GM12878 (cell line): ENCODE measurements around the gene NDUFS6. TPM values are rescaled to one million over a fixed set of nuclear protein-coding genes. Genes with fewer than 3 reads are reported as not detected.

Source experiments
- ATAC-seq: fragments of 200-7000 bp; cut with Tn5 transposase; 3 replicates; pipeline ENCODE4 v1.9.1; 2020; ENCODE audit warnings: mild to moderate bottlenecking, moderate library complexity
- BruUV-seq: library from RNA; stranded (reverse); fragments of 400-500 nt; replicated peaks from 2 replicates; lab custom pipeline; 2021; lab: Mats Ljungman, UMichigan
- CTCF ChIA-PET: fragments of 300-600 bp; sonication (Branson Sonifier 250); formaldehyde crosslinking; extraction: SDS; loops from one replicate; lab custom pipeline; 2021; ENCODE audit warnings: inconsistent platforms; lab: Yijun Ruan, JAX
- POLR2A ChIA-PET: fragments of 350-600 bp; formaldehyde crosslinking; extraction: SDS; loops from one replicate; lab custom pipeline; 2021; ENCODE audit warnings: inconsistent platforms; lab: Charles Lee
- RAD21 ChIA-PET: fragments of 300-600 bp; sonication (Branson Sonifier 250); formaldehyde crosslinking; loops from one replicate; lab custom pipeline; 2023; ENCODE audit warnings: antibody characterized with exemption; ENCODE audit not compliant: unreplicated experiment; lab: Charles Lee
- SMC1A ChIA-PET: fragments of 300-600 bp; sonication (Branson Sonifier 250); formaldehyde crosslinking; loops from one replicate; lab custom pipeline; 2023; ENCODE audit not compliant: unreplicated experiment, uncharacterized antibody; lab: Charles Lee
- DNase-seq: peaks from one replicate; pipeline ENCODE4 v3.0.0-alpha.2; 2011; ENCODE audit warnings: low read depth, low spot score
- FAIRE-seq: peaks from 3 replicates; lab custom pipeline; 2011; peaks lifted over from hg19 to GRCh38; lab: Jason Lieb, UNC
- H2AFZ ChIP-seq: 2 replicates; pipeline ENCODE4 v1.6.0; 2011; ENCODE audit warnings: low read depth, low read length, control low read depth; ENCODE audit not compliant: control insufficient read depth
- H3K27ac ChIP-seq: 2 replicates; pipeline ENCODE4 v1.5.1; 2011; ENCODE audit warnings: control low read depth; ENCODE audit not compliant: control insufficient read depth, insufficient read depth
- H3K27me3 ChIP-seq, 2 experiments: replicated peaks in 1 of 2; 2 replicates each; pipeline versions ENCODE4 v1.6.0 to v1.6.1; 2011; ENCODE audit warnings: low read length in 1 of 2; ENCODE audit not compliant: control insufficient read depth in 2 of 2, insufficient read depth in 2 of 2
- H3K36me3 ChIP-seq, 2 experiments: 2 replicates each; pipeline ENCODE4 v1.5.1; 2011; ENCODE audit warnings: low read length in 1 of 2; ENCODE audit not compliant: control insufficient read depth in 2 of 2, insufficient read depth in 2 of 2
- H3K4me1 ChIP-seq: 2 replicates; pipeline ENCODE4 v1.6.1; 2011; ENCODE audit warnings: mild to moderate bottlenecking, low read length, moderate library complexity, mixed read lengths; ENCODE audit not compliant: control insufficient read depth, insufficient read depth
- H3K4me2 ChIP-seq: 2 replicates; pipeline ENCODE4 v1.6.0; 2011; ENCODE audit warnings: control low read depth; ENCODE audit not compliant: control insufficient read depth, insufficient read depth
- H3K4me3 ChIP-seq: fragments of 200-600 bp; sonication (generic); 2 replicates; pipeline ENCODE4 v1.5.1; 2016
- H3K79me2 ChIP-seq: 2 replicates; pipeline ENCODE4 v1.6.0; 2011; ENCODE audit warnings: low read length; ENCODE audit not compliant: control insufficient read depth, insufficient read depth
- H3K9ac ChIP-seq: 2 replicates; pipeline ENCODE4 v1.8.0; 2011; ENCODE audit warnings: low read length, control low read depth, mixed read lengths; ENCODE audit not compliant: control insufficient read depth, insufficient read depth
- H3K9me3 ChIP-seq: replicated peaks from 3 replicates; pipeline ENCODE4 v1.5.1; 2011; ENCODE audit warnings: mild to moderate bottlenecking, low read length; ENCODE audit not compliant: control insufficient read depth, insufficient read depth
- H4K20me1 ChIP-seq: 2 replicates; pipeline ENCODE4 v1.6.0; 2011; ENCODE audit not compliant: control insufficient read depth, insufficient read depth
- ATF2 ChIP-seq: IDR thresholded peaks from 2 replicates; pipeline ENCODE4 v1.6.1; 2012; ENCODE audit warnings: low read length, inconsistent platforms
- CHD4 ChIP-seq: fragments of 200-600 bp; sonication (generic); IDR thresholded peaks from 2 replicates; pipeline ENCODE4 v1.6.1; 2016; ENCODE audit warnings: mild to moderate bottlenecking
- ELK1 ChIP-seq: IDR thresholded peaks from 2 replicates; pipeline ENCODE4 v1.6.1; 2012; ENCODE audit warnings: low read depth, low read length, improper control_type of control experiment
- MYC ChIP-seq: IDR thresholded peaks from 2 replicates; pipeline ENCODE4 v1.6.1; 2011; ENCODE audit warnings: mild to moderate bottlenecking, low read length, moderate library complexity, inconsistent platforms; ENCODE audit not compliant: insufficient read depth, insufficient replicate concordance, insufficient read length, severe bottlenecking
- POLR2A ChIP-seq: IDR thresholded peaks from 2 replicates; pipeline ENCODE4 v1.6.1; 2011; ENCODE audit warnings: low read depth, mild to moderate bottlenecking, low read length
- TCF12 ChIP-seq: IDR thresholded peaks from 2 replicates; pipeline ENCODE4 v1.6.1; 2011; ENCODE audit warnings: low read depth, mild to moderate bottlenecking, low read length
- TCF3 ChIP-seq: IDR thresholded peaks from 2 replicates; pipeline ENCODE4 v1.6.1; 2012; ENCODE audit warnings: low read depth, mild to moderate bottlenecking, low read length, borderline replicate concordance; ENCODE audit not compliant: insufficient read depth
- YBX1 ChIP-seq: fragments of 450-650 bp; IDR thresholded peaks from 2 replicates; pipeline ENCODE4 v1.6.1; 2016; ENCODE audit warnings: antibody characterized with exemption
- ZBED1 ChIP-seq: IDR thresholded peaks from 2 replicates; pipeline ENCODE4 v1.6.1; 2016; ENCODE audit warnings: borderline replicate concordance
- WGBS: methylation state at CpG from one replicate; pipeline ENCODE4 v1.1.6; 2016; ENCODE audit warnings: low lambda C conversion rate; ENCODE audit not compliant: insufficient replicate concordance, insufficient coverage; ENCODE audit errors: missing lambda C conversion rate; 5-methylcytosine and 5-hydroxymethylcytosine counted together
- in situ Hi-C: fragments of 300-500 bp; cut with MboI; formaldehyde crosslinking; loops from 9 replicates; pipeline ENCODE4 v1.14.3; 2018; ENCODE audit warnings: mixed read lengths
- intact Hi-C: fragments of 100-400 bp; cut with micrococcal nuclease; formaldehyde crosslinking; loops from one replicate; pipeline ENCODE4 v1.14.2; 2022; ENCODE audit not compliant: unreplicated experiment
- polyA plus RNA-seq, 11 experiments: library from polyadenylated mRNA; depleted of rRNA in 4 of 11; unstranded in 6 of 11; stranded (reverse) in 5 of 11; fragments of >200 nt; fragmentation: Nextera tagmentation in 4 of 11; fragmentation: Illumina TruSeq in 1 of 11; extraction: Ambion mirVana in 4 of 11; extraction: Trizol in 1 of 11; gene quantifications; 1 replicate in 1 of 11; 2 replicates in 10 of 11; pipeline versions ENCODE4 v1.2.1 to v1.2.3, GENCODE V29; 2011 to 2016; ENCODE audit warnings: inconsistent platforms in 2 of 11, missing spikeins in 2 of 11, low read depth in 1 of 11
- total RNA-seq, 4 experiments: library from RNA; depleted of rRNA in 3 of 4; stranded (reverse); fragments of >200 nt in 3 of 4; fragmentation: Illumina TruSeq in 1 of 4; extraction: Trizol in 1 of 4; gene quantifications; 2 replicates each; pipeline versions ENCODE4 v1.2.1 to v1.2.3, GENCODE V29; 2013 to 2021

The NDUFS6 gene
- total and polyA plus RNA-seq, 10 of the 15 experiments (the other 5 are each of a cell fraction or from before 2014, with no cell fraction given): 20.7 to 213 (median 58.3) TPM

GRCh38 chr5:1847611-1848010, 46.4 kb downstream of the NDUFS6 start:
- no peak overlapping the region for H3K9ac ChIP-seq
- 16% methylated on average over 9 of the region's 9 CpGs for WGBS

More at GRCh38 chr5:1847611-1848010, 46.4 kb downstream of the NDUFS6 start:
- Histone ChIP-seq H3K9me3 (no peaks in the 10 kb centered on the region), H3K4me1 (no peaks in the 10 kb centered on the region), H3K79me2 (no peaks in the 10 kb centered on the region), H2AFZ (no peak overlapping the region), H3K27me3 (no peaks in the 10 kb centered on the region; a peak in 3 of 4 replicates), H3K4me2 (no peak overlapping the region), H3K36me3 (no peaks in the 10 kb centered on the region), H3K27ac (no peak overlapping the region), H3K4me3 (no peak overlapping the region), H4K20me1 (no peaks in the 10 kb centered on the region)
- ChIA-PET RAD21 (no interaction called here), CTCF (no interaction called here), SMC1A (no interaction called here), POLR2A (no interaction called here)
- in situ Hi-C loops (no loop called here), intact Hi-C loops (no loop called here)
- ATAC-seq: no peak
- no peak for FAIRE-seq
- DNase-seq: no peak
- no peak for TF ChIP-seq YBX1
- no peak for TF ChIP-seq TCF3
- TF ChIP-seq ZBED1: no peak
- no peak for TF ChIP-seq ATF2
- TF ChIP-seq CHD4: no peak
- no peak for TF ChIP-seq POLR2A
- no peak for TF ChIP-seq TCF12
- no peak for TF ChIP-seq ELK1
- TF ChIP-seq MYC: no peak
- no TSS peak for BruUV-seq
